HEK293 (cell line): ENCODE data around the gene C5AR2.

Source experiments
- EGR2 ChIP-seq: fragments of 450-650 bp; formaldehyde crosslinking; IDR thresholded peaks from 2 replicates; pipeline ENCODE4 v1.5.1; 2016; ENCODE audit warnings: low read depth, missing biosample characterization, missing genetic modification characterization
- KLF8 ChIP-seq: fragments of 450-650 bp; formaldehyde crosslinking; IDR thresholded peaks from 2 replicates; pipeline ENCODE4 v1.5.1; 2016; ENCODE audit warnings: missing biosample characterization, missing genetic modification characterization
- SETDB1 ChIP-seq: IDR thresholded peaks from one replicate; pipeline ENCODE4 v1.6.1; 2017; ENCODE audit warnings: mild to moderate bottlenecking, low read length, moderate library complexity, mixed read lengths; ENCODE audit not compliant: insufficient read length
- TRIM28 ChIP-seq: IDR thresholded peaks from 2 replicates; pipeline ENCODE4 v1.6.1; 2011; ENCODE audit warnings: low read length, control low read depth, borderline replicate concordance
- ZBTB1 ChIP-seq: fragments of 450-650 bp; formaldehyde crosslinking; IDR thresholded peaks from 2 replicates; pipeline ENCODE4 v1.5.1; 2016; ENCODE audit warnings: missing biosample characterization, missing genetic modification characterization
- ZFHX2 ChIP-seq: fragments of 450-650 bp; formaldehyde crosslinking; conservative IDR thresholded peaks from 2 replicates; pipeline ENCODE4 v1.5.1; 2016; ENCODE audit warnings: missing biosample characterization, missing genetic modification characterization
- ZNF121 ChIP-seq: fragments of 450-650 bp; formaldehyde crosslinking; IDR thresholded peaks from 2 replicates; pipeline ENCODE4 v1.5.1; 2016; ENCODE audit warnings: missing biosample characterization, missing genetic modification characterization
- ZNF223 ChIP-seq: fragments of 450-650 bp; formaldehyde crosslinking; IDR thresholded peaks from 2 replicates; pipeline ENCODE4 v1.5.1; 2016; ENCODE audit warnings: missing biosample characterization, missing genetic modification characterization
- ZNF239 ChIP-seq: fragments of 450-650 bp; formaldehyde crosslinking; IDR thresholded peaks from 2 replicates; pipeline ENCODE4 v1.5.1; 2016; ENCODE audit warnings: missing biosample characterization, missing genetic modification characterization
- ZNF302 ChIP-seq: fragments of 450-650 bp; formaldehyde crosslinking; IDR thresholded peaks from 2 replicates; pipeline ENCODE4 v1.5.1; 2016; ENCODE audit warnings: missing biosample characterization, missing genetic modification characterization, low read depth
- ZNF423 ChIP-seq: fragments of 450-650 bp; formaldehyde crosslinking; IDR thresholded peaks from 2 replicates; pipeline ENCODE4 v1.5.1; 2016; ENCODE audit warnings: missing biosample characterization, missing genetic modification characterization
- ZNF654 ChIP-seq: fragments of 450-650 bp; formaldehyde crosslinking; IDR thresholded peaks from 2 replicates; pipeline ENCODE4 v1.5.1; 2016; ENCODE audit warnings: low read depth, missing biosample characterization, missing genetic modification characterization
- TF ChIP-seq, protein P1 (sequence below): fragments of 450-650 bp; formaldehyde crosslinking; IDR thresholded peaks from 2 replicates; pipeline ENCODE4 v1.5.1; 2016; ENCODE audit warnings: missing biosample characterization, missing genetic modification characterization, borderline replicate concordance
- TF ChIP-seq, protein P2 (sequence below): fragments of 450-650 bp; formaldehyde crosslinking; IDR thresholded peaks from 2 replicates; pipeline ENCODE4 v1.5.1; 2016; ENCODE audit warnings: missing biosample characterization, missing genetic modification characterization
- TF ChIP-seq, protein P3 (sequence below): fragments of 450-650 bp; formaldehyde crosslinking; IDR thresholded peaks from 2 replicates; pipeline ENCODE4 v1.5.1; 2016; ENCODE audit warnings: missing biosample characterization, missing genetic modification characterization
- TF ChIP-seq, protein P4 (sequence below): fragments of 450-650 bp; formaldehyde crosslinking; IDR thresholded peaks from 2 replicates; pipeline ENCODE4 v1.5.1; 2016; ENCODE audit warnings: missing biosample characterization, missing genetic modification characterization
- TF ChIP-seq, protein P5 (sequence below): fragments of 450-650 bp; IDR thresholded peaks from 2 replicates; pipeline ENCODE4 v1.5.1; 2018; ENCODE audit warnings: missing biosample characterization, missing genetic modification characterization
- TF ChIP-seq, protein P6 (sequence below): fragments of 450-650 bp; IDR thresholded peaks from 2 replicates; pipeline ENCODE4 v1.5.1; 2018; ENCODE audit warnings: missing biosample characterization, mild to moderate bottlenecking, missing genetic modification characterization

The C5AR2 gene

DNA sequence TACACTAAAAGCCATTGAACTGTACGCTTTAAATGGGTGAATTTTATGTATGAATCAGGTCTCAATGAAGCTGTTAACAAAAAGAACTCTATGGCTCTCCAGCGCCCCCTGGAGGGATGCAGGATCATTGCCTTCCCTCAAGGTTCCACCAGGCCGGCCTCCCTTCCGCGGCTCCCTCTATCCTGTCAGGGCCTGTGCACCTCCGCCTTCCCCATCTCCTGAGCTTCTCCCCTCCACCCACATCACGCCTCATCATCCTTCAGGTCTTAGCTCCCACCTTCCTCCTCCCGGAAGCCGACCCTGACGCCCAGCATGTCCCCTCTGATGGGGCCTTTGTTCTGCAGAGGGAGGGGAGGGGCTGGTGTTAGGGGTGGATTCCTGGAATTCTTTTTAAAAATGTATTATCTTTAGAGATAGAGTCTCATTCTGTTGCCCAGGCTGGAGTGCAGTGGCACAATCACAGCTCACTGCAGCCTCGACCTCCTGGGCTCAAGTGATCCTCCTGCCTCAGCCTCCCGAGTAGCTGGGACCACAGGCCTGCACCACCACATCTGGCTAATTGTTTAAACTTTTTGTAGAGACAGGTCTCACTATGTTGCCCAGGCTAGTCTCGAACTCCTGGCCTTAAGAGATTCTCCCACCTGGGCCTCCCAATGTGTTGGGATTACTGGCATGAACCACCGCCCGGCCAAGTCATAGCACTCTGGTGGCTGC is 59.7 kb downstream of the C5AR2 start (continued):
- TF ChIP-seq, protein P1, sequence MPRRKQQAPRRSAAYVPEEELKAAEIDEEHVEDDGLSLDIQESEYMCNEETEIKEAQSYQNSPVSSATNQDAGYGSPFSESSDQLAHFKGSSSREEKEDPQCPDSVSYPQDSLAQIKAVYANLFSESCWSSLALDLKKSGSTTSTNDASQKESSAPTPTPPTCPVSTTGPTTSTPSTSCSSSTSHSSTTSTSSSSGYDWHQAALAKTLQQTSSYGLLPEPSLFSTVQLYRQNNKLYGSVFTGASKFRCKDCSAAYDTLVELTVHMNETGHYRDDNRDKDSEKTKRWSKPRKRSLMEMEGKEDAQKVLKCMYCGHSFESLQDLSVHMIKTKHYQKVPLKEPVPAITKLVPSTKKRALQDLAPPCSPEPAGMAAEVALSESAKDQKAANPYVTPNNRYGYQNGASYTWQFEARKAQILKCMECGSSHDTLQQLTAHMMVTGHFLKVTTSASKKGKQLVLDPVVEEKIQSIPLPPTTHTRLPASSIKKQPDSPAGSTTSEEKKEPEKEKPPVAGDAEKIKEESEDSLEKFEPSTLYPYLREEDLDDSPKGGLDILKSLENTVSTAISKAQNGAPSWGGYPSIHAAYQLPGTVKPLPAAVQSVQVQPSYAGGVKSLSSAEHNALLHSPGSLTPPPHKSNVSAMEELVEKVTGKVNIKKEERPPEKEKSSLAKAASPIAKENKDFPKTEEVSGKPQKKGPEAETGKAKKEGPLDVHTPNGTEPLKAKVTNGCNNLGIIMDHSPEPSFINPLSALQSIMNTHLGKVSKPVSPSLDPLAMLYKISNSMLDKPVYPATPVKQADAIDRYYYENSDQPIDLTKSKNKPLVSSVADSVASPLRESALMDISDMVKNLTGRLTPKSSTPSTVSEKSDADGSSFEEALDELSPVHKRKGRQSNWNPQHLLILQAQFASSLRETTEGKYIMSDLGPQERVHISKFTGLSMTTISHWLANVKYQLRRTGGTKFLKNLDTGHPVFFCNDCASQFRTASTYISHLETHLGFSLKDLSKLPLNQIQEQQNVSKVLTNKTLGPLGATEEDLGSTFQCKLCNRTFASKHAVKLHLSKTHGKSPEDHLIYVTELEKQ: no peak
- TF ChIP-seq KLF8 (tag by site-specific recombination) (no peak), ZNF302 (tag by site-specific recombination) (no peak), ZFHX2 (tag by site-specific recombination) (peak; percentile 65; the same call in 1 of the 2 replicates), ZNF654 (peak; percentile 38), TRIM28 (no peak), SETDB1 (no peak), ZNF121 (tag by site-specific recombination) (no peak), ZBTB1 (no peak), ZNF223 (tag by site-specific recombination) (no peak), ZNF239 (tag by site-specific recombination) (no peak), EGR2 (tag by site-specific recombination) (peak; percentile 53; the same call in 1 of the 2 replicates), ZNF423 (tag by site-specific recombination) (no peak)
- TF ChIP-seq, protein P2, sequence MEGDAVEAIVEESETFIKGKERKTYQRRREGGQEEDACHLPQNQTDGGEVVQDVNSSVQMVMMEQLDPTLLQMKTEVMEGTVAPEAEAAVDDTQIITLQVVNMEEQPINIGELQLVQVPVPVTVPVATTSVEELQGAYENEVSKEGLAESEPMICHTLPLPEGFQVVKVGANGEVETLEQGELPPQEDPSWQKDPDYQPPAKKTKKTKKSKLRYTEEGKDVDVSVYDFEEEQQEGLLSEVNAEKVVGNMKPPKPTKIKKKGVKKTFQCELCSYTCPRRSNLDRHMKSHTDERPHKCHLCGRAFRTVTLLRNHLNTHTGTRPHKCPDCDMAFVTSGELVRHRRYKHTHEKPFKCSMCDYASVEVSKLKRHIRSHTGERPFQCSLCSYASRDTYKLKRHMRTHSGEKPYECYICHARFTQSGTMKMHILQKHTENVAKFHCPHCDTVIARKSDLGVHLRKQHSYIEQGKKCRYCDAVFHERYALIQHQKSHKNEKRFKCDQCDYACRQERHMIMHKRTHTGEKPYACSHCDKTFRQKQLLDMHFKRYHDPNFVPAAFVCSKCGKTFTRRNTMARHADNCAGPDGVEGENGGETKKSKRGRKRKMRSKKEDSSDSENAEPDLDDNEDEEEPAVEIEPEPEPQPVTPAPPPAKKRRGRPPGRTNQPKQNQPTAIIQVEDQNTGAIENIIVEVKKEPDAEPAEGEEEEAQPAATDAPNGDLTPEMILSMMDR (tag by site-specific recombination): peak; percentile 60; the same call in 1 of the 2 replicates
- TF ChIP-seq, protein P3, sequence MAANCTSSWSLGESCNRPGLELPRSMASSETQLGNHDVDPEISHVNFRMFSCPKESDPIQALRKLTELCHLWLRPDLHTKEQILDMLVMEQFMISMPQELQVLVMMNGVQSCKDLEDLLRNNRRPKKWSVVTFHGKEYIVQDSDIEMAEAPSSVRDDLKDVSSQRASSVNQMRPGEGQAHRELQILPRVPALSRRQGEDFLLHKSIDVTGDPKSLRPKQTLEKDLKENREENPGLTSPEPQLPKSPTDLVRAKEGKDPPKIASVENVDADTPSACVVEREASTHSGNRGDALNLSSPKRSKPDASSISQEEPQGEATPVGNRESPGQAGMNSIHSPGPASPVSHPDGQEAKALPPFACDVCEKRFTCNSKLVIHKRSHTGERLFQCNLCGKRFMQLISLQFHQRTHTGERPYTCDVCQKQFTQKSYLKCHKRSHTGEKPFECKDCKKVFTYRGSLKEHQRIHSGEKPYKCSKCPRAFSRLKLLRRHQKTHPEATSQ: no peak
- TF ChIP-seq, protein P4, sequence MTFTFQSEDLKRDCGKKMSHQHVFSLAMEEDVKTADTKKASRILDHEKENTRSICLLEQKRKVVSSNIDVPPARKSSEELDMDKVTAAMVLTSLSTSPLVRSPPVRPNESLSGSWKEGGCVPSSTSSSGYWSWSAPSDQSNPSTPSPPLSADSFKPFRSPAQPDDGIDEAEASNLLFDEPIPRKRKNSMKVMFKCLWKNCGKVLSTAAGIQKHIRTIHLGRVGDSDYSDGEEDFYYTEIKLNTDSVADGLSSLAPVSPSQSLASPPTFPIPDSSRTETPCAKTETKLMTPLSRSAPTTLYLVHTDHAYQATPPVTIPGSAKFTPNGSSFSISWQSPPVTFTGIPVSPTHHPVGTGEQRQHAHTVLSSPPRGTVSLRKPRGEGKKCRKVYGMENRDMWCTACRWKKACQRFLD (tag by site-specific recombination): no peak
- TF ChIP-seq, protein P5, sequence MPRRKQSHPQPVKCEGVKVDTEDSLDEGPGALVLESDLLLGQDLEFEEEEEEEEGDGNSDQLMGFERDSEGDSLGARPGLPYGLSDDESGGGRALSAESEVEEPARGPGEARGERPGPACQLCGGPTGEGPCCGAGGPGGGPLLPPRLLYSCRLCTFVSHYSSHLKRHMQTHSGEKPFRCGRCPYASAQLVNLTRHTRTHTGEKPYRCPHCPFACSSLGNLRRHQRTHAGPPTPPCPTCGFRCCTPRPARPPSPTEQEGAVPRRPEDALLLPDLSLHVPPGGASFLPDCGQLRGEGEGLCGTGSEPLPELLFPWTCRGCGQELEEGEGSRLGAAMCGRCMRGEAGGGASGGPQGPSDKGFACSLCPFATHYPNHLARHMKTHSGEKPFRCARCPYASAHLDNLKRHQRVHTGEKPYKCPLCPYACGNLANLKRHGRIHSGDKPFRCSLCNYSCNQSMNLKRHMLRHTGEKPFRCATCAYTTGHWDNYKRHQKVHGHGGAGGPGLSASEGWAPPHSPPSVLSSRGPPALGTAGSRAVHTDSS (tag by site-specific recombination): no peak
- TF ChIP-seq, protein P6, sequence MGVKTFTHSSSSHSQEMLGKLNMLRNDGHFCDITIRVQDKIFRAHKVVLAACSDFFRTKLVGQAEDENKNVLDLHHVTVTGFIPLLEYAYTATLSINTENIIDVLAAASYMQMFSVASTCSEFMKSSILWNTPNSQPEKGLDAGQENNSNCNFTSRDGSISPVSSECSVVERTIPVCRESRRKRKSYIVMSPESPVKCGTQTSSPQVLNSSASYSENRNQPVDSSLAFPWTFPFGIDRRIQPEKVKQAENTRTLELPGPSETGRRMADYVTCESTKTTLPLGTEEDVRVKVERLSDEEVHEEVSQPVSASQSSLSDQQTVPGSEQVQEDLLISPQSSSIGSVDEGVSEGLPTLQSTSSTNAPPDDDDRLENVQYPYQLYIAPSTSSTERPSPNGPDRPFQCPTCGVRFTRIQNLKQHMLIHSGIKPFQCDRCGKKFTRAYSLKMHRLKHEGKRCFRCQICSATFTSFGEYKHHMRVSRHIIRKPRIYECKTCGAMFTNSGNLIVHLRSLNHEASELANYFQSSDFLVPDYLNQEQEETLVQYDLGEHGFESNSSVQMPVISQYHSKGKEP: no peak
- TF ChIP-seq, all 188 proteins: peak for 5
